ENCODE data around the gene CDKN2A.

- TF ChIP-seq CTCF (IDR thresholded peaks at IDR 0.05) (no peak), POLR2A (IDR thresholded peaks at IDR 0.05) (no peak)
Measured at GRCh38 chr9:22026696-22027095, 32.5 kb upstream of the CDKN2A start.
